Duodenal mucosa (tissue), 2 donors: Measurements from ENCODE around the gene TMEM205.
A peak's percentile ranks its signal among the peaks of the same experiment; 100 is the strongest.
"Not testable (repeated sequence)": the region's sequence is repeated elsewhere in the genome, so short reads cannot be mapped to it uniquely, and the experiment has no call there.

Source experiments
- H3K27ac ChIP-seq: one replicate; pipeline ENCODE4 v1.7.0; 2013; ENCODE audit warnings: low read depth, low read length
- H3K27me3 ChIP-seq, 2 donors: one replicate each; pipeline ENCODE4 v1.7.0; 2013; ENCODE audit warnings: low read length in 2 of 2, control low read depth in 1 of 2; ENCODE audit not compliant: insufficient read depth in 2 of 2, control insufficient read depth in 1 of 2
- H3K36me3 ChIP-seq, 2 donors: one replicate each; pipeline ENCODE4 v1.7.0; 2013; ENCODE audit warnings: low read length in 2 of 2, control low read depth in 1 of 2; ENCODE audit not compliant: insufficient read depth in 2 of 2, control insufficient read depth in 1 of 2
- H3K4me1 ChIP-seq, 2 donors: one replicate each; pipeline ENCODE4 v1.7.0; 2013; ENCODE audit warnings: low read length in 2 of 2, control low read depth in 1 of 2; ENCODE audit not compliant: insufficient read depth in 2 of 2, control insufficient read depth in 1 of 2
- H3K4me3 ChIP-seq, 2 donors: one replicate each; pipeline ENCODE4 v1.7.0; 2013; ENCODE audit warnings: low read length in 2 of 2, low read depth in 1 of 2
- H3K9ac ChIP-seq, 2 donors: one replicate each; pipeline ENCODE4 v1.7.0; 2013; ENCODE audit warnings: low read length in 2 of 2, low read depth in 1 of 2
- H3K9me3 ChIP-seq, 2 donors: one replicate each; pipeline ENCODE4 v1.7.0; 2013; ENCODE audit warnings: low read length in 2 of 2, control low read depth in 1 of 2; ENCODE audit not compliant: control insufficient read depth in 1 of 2

The TMEM205 gene

DNA sequence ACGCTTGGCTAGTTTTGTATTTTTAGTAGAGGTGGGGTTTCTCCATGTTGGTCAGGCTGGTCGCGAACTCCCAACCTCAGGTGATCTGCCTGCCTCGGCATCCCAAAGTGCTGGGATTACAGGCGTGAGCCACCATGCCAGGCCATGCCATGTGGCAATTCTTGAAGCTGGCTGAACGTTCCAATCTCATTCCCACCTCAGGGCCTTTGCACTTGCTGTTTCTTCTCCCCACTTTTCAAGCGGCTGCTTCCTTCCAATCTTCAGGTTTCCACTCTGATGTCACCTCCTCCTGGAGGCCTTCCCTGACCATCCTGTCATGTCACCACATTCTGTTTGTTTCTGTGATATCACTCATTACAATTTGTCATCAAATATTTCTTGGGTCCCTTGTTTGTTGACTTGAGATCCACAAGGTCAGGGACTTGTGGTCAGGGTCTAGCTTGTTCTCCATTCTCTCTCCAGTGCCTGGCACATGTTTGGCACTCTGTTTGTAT lies 33.8 kb upstream of the TMEM205 start:
- H3K27ac ChIP-seq, result no peak overlapping the region

GRCh38 chr19:11379269-11379845 lies 33.3 kb upstream of the TMEM205 start:
- not testable (repeated sequence) for H3K9me3 ChIP-seq, H3K36me3 ChIP-seq, H3K4me3 ChIP-seq, H3K9ac ChIP-seq, H3K27me3 ChIP-seq, H3K27ac ChIP-seq
- peaks cover 20 to 46% of the 10 kb centered on the region in 2 donors for H3K4me1 ChIP-seq

More for the DNA sequence above, 33.8 kb upstream of the TMEM205 start:
- peak overlapping the region; percentile 61 to 87 for H3K9ac ChIP-seq
- H3K4me1 ChIP-seq, result peaks cover 20 to 47% of the 10 kb centered on the region in 2 donors
- no peaks in the 10 kb centered on the region for H3K36me3 ChIP-seq
- no peaks in the 10 kb centered on the region for H3K9me3 ChIP-seq
- no peaks in the 10 kb centered on the region for H3K27me3 ChIP-seq
- H3K4me3 ChIP-seq, result peak overlapping the region in 1 of 2 donors; percentile 74

- H3K9me3 ChIP-seq, result no peaks in the 10 kb centered on the region
- H3K27ac ChIP-seq, result no peak overlapping the region
- H3K9ac ChIP-seq, result no peak overlapping the region
- H3K4me1 ChIP-seq, result peaks cover 26 to 46% of the 10 kb centered on the region in 2 donors
- no peaks in the 10 kb centered on the region for H3K36me3 ChIP-seq
- no peaks in the 10 kb centered on the region for H3K27me3 ChIP-seq
- no peak overlapping the region for H3K4me3 ChIP-seq
Observed at GRCh38 chr19:11378319-11379189, 32.5 kb upstream of the TMEM205 start.

- Histone ChIP-seq H3K4me3 (no peak overlapping the region), H3K27ac (no peak overlapping the region), H3K4me1 (peaks cover 24 to 39% of the 10 kb centered on the region in 2 donors), H3K9ac (no peak overlapping the region), H3K27me3 (no peaks in the 10 kb centered on the region), H3K36me3 (no peaks in the 10 kb centered on the region), H3K9me3 (no peaks in the 10 kb centered on the region)
Observed at GRCh38 chr19:11377756-11378155, 31.7 kb upstream of the TMEM205 start.

GRCh38 chr19:11377237-11377636 lies 31.2 kb upstream of the TMEM205 start:
- H3K27ac ChIP-seq, result no peak overlapping the region
- no peaks in the 10 kb centered on the region for H3K36me3 ChIP-seq
- no peaks in the 10 kb centered on the region for H3K27me3 ChIP-seq
- no peak overlapping the region for H3K4me3 ChIP-seq
- no peaks in the 10 kb centered on the region for H3K9me3 ChIP-seq
- no peak overlapping the region for H3K9ac ChIP-seq
- peaks cover 24 to 37% of the 10 kb centered on the region in 2 donors for H3K4me1 ChIP-seq

DNA sequence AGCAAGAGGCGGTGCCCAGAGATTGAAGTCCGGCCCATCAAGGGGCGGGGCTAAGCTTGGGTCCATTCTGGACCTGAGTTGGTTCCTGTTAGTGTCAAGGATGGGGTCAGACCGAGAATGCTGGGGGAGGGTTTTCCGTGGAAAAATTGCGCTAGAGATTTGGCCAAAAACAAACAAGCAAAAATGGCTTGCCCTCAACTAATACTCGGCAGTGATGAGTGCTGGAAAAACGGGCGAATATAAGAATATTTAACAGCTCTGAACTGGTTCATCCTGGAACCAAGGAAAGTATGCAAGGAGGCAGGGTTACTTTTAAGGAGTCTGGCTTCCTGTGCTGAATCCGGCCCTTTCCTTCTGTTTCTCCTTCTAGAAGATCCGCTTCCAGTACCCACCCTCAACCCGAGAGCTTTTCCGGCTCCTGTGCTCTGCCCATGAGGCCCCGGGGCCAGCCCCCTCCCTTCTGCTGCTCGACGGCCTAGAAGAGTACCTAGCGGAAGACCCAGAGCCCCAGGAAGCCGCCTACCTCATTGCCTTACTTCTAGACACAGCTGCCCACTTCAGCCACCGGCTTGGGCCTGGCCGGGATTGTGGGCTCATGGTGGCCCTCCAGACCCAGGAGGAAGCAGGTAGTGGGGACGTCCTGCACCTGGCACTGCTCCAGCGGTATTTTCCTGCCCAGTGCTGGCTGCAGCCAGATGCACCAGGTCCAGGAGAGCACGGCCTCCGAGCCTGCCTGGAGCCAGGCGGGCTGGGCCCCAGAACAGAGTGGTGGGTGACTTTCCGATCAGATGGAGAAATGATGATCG lies 29.3 kb upstream of the TMEM205 start:
- H3K9me3 ChIP-seq, result no peaks in the 10 kb centered on the region
- peak overlapping the region; percentile 82 for H3K27ac ChIP-seq
- peak overlapping the region; percentile 73 to 78 for H3K9ac ChIP-seq
- H3K36me3 ChIP-seq, result no peaks in the 10 kb centered on the region
- peak overlapping the region; percentile 74 to 80 for H3K4me3 ChIP-seq
- peaks cover 14 to 23% of the 10 kb centered on the region in 2 donors for H3K4me1 ChIP-seq
- no peaks in the 10 kb centered on the region for H3K27me3 ChIP-seq

- Histone ChIP-seq H3K27me3 (no peaks in the 10 kb centered on the region), H3K27ac (peak within 1 kb of the TSS; percentile 85)
Observed at GRCh38 chr19:11374433-11375142, 28.5 kb upstream of the TMEM205 start, which contains the start of gene SWSAP1. Gene SWSAP1 (plus strand): TSS chr19:11374666. CDS start chr19:11374681, 15 bp downstream.

GRCh38 chr19:11373885-11374432 lies 27.9 kb upstream of the TMEM205 start:
- H3K27me3 ChIP-seq, result no peaks in the 10 kb centered on the region
- H3K27ac ChIP-seq, result no peak overlapping the region
- peak overlapping the region; percentile 51 to 79 for H3K9ac ChIP-seq
- no peaks in the 10 kb centered on the region for H3K36me3 ChIP-seq
- no peaks in the 10 kb centered on the region for H3K9me3 ChIP-seq
- H3K4me1 ChIP-seq, result peaks cover 12 to 20% of the 10 kb centered on the region in 2 donors
- peak overlapping the region; percentile 65 to 75 for H3K4me3 ChIP-seq

More at GRCh38 chr19:11374433-11375142, 28.5 kb upstream of the TMEM205 start, which contains the start of gene SWSAP1:
- no peaks in the 10 kb centered on the region for H3K9me3 ChIP-seq
- H3K4me3 ChIP-seq, result peak within 1 kb of the TSS; percentile 75 to 80
- H3K9ac ChIP-seq, result peak within 1 kb of the TSS; percentile 78 to 79
- peaks cover 12 to 20% of the 10 kb centered on the region in 2 donors for H3K4me1 ChIP-seq
- H3K36me3 ChIP-seq, result no peaks in the 10 kb centered on the region

DNA sequence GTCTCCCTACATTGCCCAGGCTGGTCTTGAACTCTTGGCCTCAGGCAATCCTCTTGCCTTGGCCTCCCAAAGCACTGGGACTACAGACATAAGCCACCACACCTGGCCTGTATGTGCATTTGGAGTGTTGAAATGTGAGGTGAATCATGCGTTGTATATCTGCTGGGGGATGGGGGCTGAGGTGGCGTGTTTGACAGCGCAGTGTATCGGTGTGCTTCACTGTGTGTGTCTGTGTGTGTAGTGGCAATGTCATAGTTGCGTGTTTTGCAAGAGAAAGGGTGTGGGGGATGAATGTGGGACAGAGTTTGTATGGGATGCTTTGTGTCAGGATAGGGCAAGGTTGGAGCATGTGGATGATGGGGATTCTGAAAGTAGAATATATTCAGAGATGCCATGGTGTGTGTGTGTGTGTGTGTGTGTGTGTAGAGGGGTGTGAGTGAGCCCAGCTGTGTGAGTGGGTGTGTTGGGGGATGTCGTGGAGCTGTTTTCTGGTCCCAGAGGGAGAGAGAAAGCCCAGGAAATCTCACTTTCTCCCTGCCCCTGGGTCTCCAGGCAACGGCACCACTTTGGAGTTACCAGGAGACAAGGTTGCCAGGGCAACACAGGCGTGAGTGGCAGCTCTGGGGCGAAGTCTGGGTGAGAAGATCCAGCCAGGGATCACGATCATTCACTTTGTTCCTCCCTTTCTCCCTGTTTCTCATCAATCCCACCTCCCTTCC lies 27.3 kb upstream of the TMEM205 start:
- peaks cover 12 to 20% of the 10 kb centered on the region in 2 donors for H3K4me1 ChIP-seq
- no peak overlapping the region for H3K27ac ChIP-seq
- peak overlapping the region; percentile 65 to 75 for H3K4me3 ChIP-seq
- H3K9me3 ChIP-seq, result no peaks in the 10 kb centered on the region
- no peaks in the 10 kb centered on the region for H3K36me3 ChIP-seq
- no peaks in the 10 kb centered on the region for H3K27me3 ChIP-seq
- peak overlapping the region; percentile 51 to 79 for H3K9ac ChIP-seq
